SK-N-SH (cell line): ENCODE data around the gene SPSB3. TPM values are rescaled to one million over a fixed set of nuclear protein-coding genes. Genes with fewer than 3 reads are reported as not detected.

Source experiments
- CTCF ChIA-PET: fragments of 300-600, 350-600 bp; formaldehyde crosslinking; extraction: SDS; loops from one replicate; lab custom pipeline; 2021; lab: Yijun Ruan, JAX
- POLR2A ChIA-PET: fragments of 350-600 bp; sonication (Branson Sonifier 250); formaldehyde crosslinking; extraction: SDS; loops from one replicate; lab custom pipeline; 2020; ENCODE audit warnings: antibody characterized with exemption, inconsistent platforms; lab: Yijun Ruan, JAX
- DNase-seq: peaks from one replicate; pipeline ENCODE4 v3.0.0; 2012
- H2AFZ ChIP-seq: fragments of 200-600 bp; sonication (generic); 2 replicates; pipeline ENCODE4 v1.8.1; 2016; ENCODE audit warnings: antibody characterized with exemption, mild to moderate bottlenecking, low read depth
- H3F3A ChIP-seq: fragments of 200-600 bp; sonication (generic); replicated peaks from 2 replicates; pipeline ENCODE3; 2016; ENCODE audit warnings: antibody characterized with exemption, mild to moderate bottlenecking; ENCODE audit not compliant: insufficient read depth
- H3K27ac ChIP-seq, 2 experiments: fragments of 200-500 bp in 1 of 2; fragments of 200-600 bp in 1 of 2; sonication (Bioruptor generic) in 1 of 2; sonication (generic), shearing (Covaris generic) in 1 of 2; 2 replicates each; pipeline versions ENCODE4 v1.5.1 to v1.6.1; 2014 to 2016; ENCODE audit warnings: low read depth in 2 of 2, inconsistent platforms in 1 of 2, low read length in 1 of 2, mild to moderate bottlenecking in 1 of 2, mixed read lengths in 1 of 2
- H3K27me3 ChIP-seq: fragments of 200-600 bp; sonication (generic), shearing (Covaris generic); 2 replicates; pipeline ENCODE4 v1.6.1; 2016; ENCODE audit warnings: mixed run types; ENCODE audit not compliant: insufficient read depth
- H3K36me3 ChIP-seq, 2 experiments: fragments of 200-500 bp in 1 of 2; fragments of 200-600 bp in 1 of 2; sonication (Bioruptor generic) in 1 of 2; sonication (generic) in 1 of 2; replicated peaks in 1 of 2; 2 replicates each; pipeline versions ENCODE3 to v1.5.1; 2014 to 2016; ENCODE audit warnings: low read length in 1 of 2, mild to moderate bottlenecking in 1 of 2; ENCODE audit not compliant: insufficient read depth in 2 of 2, control insufficient read depth in 1 of 2
- H3K4me1 ChIP-seq, 2 experiments: fragments of 200-500 bp in 1 of 2; fragments of 200-600 bp in 1 of 2; sonication (Bioruptor generic) in 1 of 2; sonication (generic), shearing (Covaris generic) in 1 of 2; 2 replicates each; pipeline versions ENCODE4 v1.5.1 to v1.6.1; 2014 to 2016; ENCODE audit warnings: low read depth in 1 of 2, low read length in 1 of 2, mixed run types in 1 of 2; ENCODE audit not compliant: insufficient read depth in 2 of 2, control insufficient read depth in 1 of 2
- H3K4me2 ChIP-seq: fragments of 200-600 bp; sonication (generic), shearing (Covaris generic); 2 replicates; pipeline ENCODE4 v1.6.1; 2017; ENCODE audit warnings: mixed run types
- H3K4me3 ChIP-seq, 2 experiments: fragments of 200-500 bp in 1 of 2; fragments of 200-600 bp in 1 of 2; sonication (Bioruptor generic) in 1 of 2; sonication (generic), shearing (Covaris generic) in 1 of 2; 2 replicates each; pipeline versions ENCODE4 v1.5.1 to v1.8.1; 2014 to 2016; ENCODE audit warnings: low read depth in 2 of 2, inconsistent platforms in 1 of 2, low read length in 1 of 2, mild to moderate bottlenecking in 1 of 2, mixed read lengths in 1 of 2, moderate library complexity in 1 of 2
- H3K79me2 ChIP-seq: fragments of 200-600 bp; sonication (generic); 2 replicates; pipeline ENCODE4 v1.8.1; 2017; ENCODE audit warnings: mild to moderate bottlenecking; ENCODE audit not compliant: insufficient read depth
- H3K9ac ChIP-seq: fragments of 200-600 bp; sonication (generic); 2 replicates; pipeline ENCODE4 v1.6.1; 2017; ENCODE audit warnings: mixed run types
- H3K9me2 ChIP-seq: fragments of 200-600 bp; sonication (generic); 2 replicates; pipeline ENCODE4 v1.6.1; 2017; ENCODE audit warnings: mixed run types
- H3K9me3 ChIP-seq: fragments of 200-600 bp; sonication (generic); 2 replicates; pipeline ENCODE4 v1.6.1; 2017; ENCODE audit warnings: mixed run types, mild to moderate bottlenecking, moderate library complexity
- H4K20me1 ChIP-seq: fragments of 200-600 bp; sonication (generic); 2 replicates; pipeline ENCODE4 v1.6.1; 2017; ENCODE audit warnings: mild to moderate bottlenecking, mixed run types; ENCODE audit not compliant: insufficient read depth
- ELF1 ChIP-seq: IDR thresholded peaks from 2 replicates; pipeline ENCODE4 v1.4.0; 2012
- EP300 ChIP-seq, 2 experiments: IDR thresholded peaks; 2 replicates each; pipeline versions ENCODE4 v1.4.0 to v1.6.1; 2012; ENCODE audit warnings: borderline replicate concordance in 1 of 2, low read depth in 1 of 2, low read length in 1 of 2
- FOSL2 ChIP-seq: IDR thresholded peaks from 2 replicates; pipeline ENCODE4 v1.4.0; 2012; ENCODE audit warnings: low read depth, mild to moderate bottlenecking, moderate library complexity, borderline replicate concordance
- GATA2 ChIP-seq: sonication (generic); formaldehyde crosslinking; IDR thresholded peaks from 2 replicates; pipeline ENCODE4 v1.5.0; 2020; ENCODE audit warnings: mild to moderate bottlenecking, missing genetic modification reagents
- MEF2A ChIP-seq: IDR thresholded peaks from 2 replicates; pipeline ENCODE4 v1.4.0; 2012; ENCODE audit warnings: low read depth, borderline replicate concordance
- RCOR1 ChIP-seq: fragments of 150-350 bp; IDR thresholded peaks from 2 replicates; pipeline ENCODE4 v1.6.1; 2017; ENCODE audit warnings: antibody characterized with exemption, low read length
- RXRA ChIP-seq: IDR thresholded peaks from 2 replicates; pipeline ENCODE4 v1.4.0; 2012; ENCODE audit warnings: low read depth, mild to moderate bottlenecking, borderline replicate concordance
- SIN3A ChIP-seq: IDR thresholded peaks from 2 replicates; pipeline ENCODE4 v1.6.1; 2012; ENCODE audit warnings: low read depth, mild to moderate bottlenecking, low read length, moderate library complexity, borderline replicate concordance
- TCF12 ChIP-seq: IDR thresholded peaks from 2 replicates; pipeline ENCODE4 v1.4.0; 2012
- TEAD4 ChIP-seq: IDR thresholded peaks from 2 replicates; pipeline ENCODE4 v1.4.0; 2012; ENCODE audit warnings: mild to moderate bottlenecking, borderline replicate concordance; ENCODE audit not compliant: insufficient read depth
- WGBS: methylation state at CpG from one replicate; pipeline ENCODE4 v1.1.6; 2017; ENCODE audit warnings: low lambda C conversion rate; 5-methylcytosine and 5-hydroxymethylcytosine counted together
- polyA plus RNA-seq, 3 experiments: library from polyadenylated mRNA; depleted of rRNA; stranded (reverse); fragments of >200 nt; gene quantifications; 2 replicates each; pipeline ENCODE4 v1.2.3, GENCODE V29; 2012
- TF ChIP-seq, protein P1 (sequence below): IDR thresholded peaks from 2 replicates; pipeline ENCODE4; 2012
- TF ChIP-seq, protein P2 (sequence below): IDR thresholded peaks from 2 replicates; pipeline ENCODE4 v1.6.1; 2012; ENCODE audit warnings: mild to moderate bottlenecking, low read depth, low read length, moderate library complexity
- TF ChIP-seq, protein P3 (sequence below): fragments of 200-600 bp; sonication (generic); IDR thresholded peaks from 2 replicates; pipeline ENCODE4 v1.6.1; 2017; ENCODE audit warnings: antibody characterized with exemption, mild to moderate bottlenecking, moderate library complexity

SPSB3 gene
- polyA plus RNA-seq, 1 of the 3 experiments (the other 2 are of a cell fraction), result 40.6 TPM

DNA sequence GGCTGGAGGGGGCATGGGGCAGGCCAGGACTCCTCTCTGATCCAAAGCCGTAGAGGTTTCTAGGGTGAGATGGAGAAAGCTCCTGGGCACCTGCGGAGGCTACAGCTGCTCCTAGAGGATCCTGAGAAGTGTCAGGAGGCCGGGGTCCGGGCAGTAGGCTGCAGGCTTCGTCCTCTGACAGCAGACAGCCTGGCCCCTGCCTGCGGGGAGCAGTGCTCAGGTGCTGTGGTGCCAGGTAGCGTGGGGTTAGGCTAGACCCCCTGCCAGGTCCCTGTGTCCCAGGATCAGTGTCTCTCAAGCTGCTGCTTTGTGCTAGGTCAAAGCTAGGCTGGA lies 8.0 kb downstream of the SPSB3 start (continued):
- TF ChIP-seq TEAD4 (no peak), MEF2A (no peak), EP300 (IDR thresholded peaks at IDR 0.05; ENCODE audit: borderline replicate concordance in 1 of 2, low read depth in 1 of 2, low read length in 1 of 2) (no peak), SIN3A (no peak), TCF12 (no peak), RCOR1 (no peak)

DNA sequence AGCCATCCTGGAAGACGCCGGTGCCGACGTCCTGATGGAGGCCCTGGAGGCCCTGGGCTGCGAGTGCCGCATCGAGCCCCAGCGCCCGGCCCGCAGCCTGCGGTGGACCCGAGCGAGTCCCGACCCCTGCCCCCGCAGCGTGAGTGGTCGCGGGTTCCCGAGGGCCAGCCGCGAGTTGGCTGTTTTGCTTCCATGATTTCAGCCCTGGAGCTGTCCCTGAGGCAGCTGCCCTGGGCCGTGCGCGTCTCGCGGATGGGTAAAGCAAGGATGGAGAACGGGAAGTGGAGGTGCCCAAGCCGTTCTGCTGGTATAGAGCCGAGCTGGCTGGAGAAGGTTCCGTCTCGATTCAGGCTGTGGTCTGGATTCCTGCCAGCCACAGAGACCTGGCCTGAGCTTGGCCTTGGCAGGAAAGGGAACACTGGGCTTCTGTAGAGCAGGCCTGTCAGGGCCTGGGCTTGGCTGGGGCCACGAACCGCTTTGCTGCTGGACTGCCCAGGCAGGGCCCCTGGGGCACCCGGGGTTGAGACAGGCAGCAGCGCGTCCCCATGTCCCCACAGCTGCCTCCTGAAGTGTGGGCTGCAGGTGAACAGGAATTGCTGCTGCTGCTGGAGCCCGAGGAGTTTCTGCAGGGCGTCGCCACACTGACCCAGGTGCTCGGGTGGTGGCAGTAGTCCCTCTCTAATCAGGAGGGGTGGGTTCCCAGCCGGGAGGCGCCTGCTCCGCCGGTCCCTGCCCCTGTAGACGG lies 8.5 kb downstream of the SPSB3 start:
- WGBS, result 22% methylated on average over 17 of the region's 45 CpGs
- H3K4me1 ChIP-seq, result peaks cover 0 to 32% of the 10 kb centered on the region in 2 experiments; a peak in 2 of 4 replicates
- no peaks in the 10 kb centered on the region for H3K9me2 ChIP-seq
- peaks cover 11% of the 10 kb centered on the region for H3F3A ChIP-seq
- ChIA-PET CTCF (interaction anchor here (0.5 to 4.4 kb wide), 7 partner anchors 10 to 374 kb away, joined by 3 to 40 read pairs (median 3); partner anchors contain the start of genes NUBP2 and SPSB3), POLR2A (interaction anchor here (1.0 kb wide), 1 partner anchor 9 kb away, joined by 3 read pairs; the partner anchor contains the start of genes NUBP2 and SPSB3)
- peak overlapping the region; percentile 93 for H3K9ac ChIP-seq
- H3K36me3 ChIP-seq, result peaks cover 6 to 41% of the 10 kb centered on the region in 2 experiments
- H3K9me3 ChIP-seq, result no peaks in the 10 kb centered on the region
- no peak for TF ChIP-seq ELF1
- no peak for TF ChIP-seq FOSL2
- TF ChIP-seq GATA2, result no peak
- TF ChIP-seq RXRA, result no peak
- TF ChIP-seq, protein P1, sequence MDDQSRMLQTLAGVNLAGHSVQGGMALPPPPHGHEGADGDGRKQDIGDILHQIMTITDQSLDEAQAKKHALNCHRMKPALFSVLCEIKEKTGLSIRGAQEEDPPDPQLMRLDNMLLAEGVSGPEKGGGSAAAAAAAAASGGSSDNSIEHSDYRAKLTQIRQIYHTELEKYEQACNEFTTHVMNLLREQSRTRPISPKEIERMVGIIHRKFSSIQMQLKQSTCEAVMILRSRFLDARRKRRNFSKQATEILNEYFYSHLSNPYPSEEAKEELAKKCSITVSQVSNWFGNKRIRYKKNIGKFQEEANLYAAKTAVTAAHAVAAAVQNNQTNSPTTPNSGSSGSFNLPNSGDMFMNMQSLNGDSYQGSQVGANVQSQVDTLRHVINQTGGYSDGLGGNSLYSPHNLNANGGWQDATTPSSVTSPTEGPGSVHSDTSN, result no peak
- TF ChIP-seq, protein P2, sequence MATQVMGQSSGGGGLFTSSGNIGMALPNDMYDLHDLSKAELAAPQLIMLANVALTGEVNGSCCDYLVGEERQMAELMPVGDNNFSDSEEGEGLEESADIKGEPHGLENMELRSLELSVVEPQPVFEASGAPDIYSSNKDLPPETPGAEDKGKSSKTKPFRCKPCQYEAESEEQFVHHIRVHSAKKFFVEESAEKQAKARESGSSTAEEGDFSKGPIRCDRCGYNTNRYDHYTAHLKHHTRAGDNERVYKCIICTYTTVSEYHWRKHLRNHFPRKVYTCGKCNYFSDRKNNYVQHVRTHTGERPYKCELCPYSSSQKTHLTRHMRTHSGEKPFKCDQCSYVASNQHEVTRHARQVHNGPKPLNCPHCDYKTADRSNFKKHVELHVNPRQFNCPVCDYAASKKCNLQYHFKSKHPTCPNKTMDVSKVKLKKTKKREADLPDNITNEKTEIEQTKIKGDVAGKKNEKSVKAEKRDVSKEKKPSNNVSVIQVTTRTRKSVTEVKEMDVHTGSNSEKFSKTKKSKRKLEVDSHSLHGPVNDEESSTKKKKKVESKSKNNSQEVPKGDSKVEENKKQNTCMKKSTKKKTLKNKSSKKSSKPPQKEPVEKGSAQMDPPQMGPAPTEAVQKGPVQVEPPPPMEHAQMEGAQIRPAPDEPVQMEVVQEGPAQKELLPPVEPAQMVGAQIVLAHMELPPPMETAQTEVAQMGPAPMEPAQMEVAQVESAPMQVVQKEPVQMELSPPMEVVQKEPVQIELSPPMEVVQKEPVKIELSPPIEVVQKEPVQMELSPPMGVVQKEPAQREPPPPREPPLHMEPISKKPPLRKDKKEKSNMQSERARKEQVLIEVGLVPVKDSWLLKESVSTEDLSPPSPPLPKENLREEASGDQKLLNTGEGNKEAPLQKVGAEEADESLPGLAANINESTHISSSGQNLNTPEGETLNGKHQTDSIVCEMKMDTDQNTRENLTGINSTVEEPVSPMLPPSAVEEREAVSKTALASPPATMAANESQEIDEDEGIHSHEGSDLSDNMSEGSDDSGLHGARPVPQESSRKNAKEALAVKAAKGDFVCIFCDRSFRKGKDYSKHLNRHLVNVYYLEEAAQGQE, result no peak
- TF ChIP-seq, protein P3, sequence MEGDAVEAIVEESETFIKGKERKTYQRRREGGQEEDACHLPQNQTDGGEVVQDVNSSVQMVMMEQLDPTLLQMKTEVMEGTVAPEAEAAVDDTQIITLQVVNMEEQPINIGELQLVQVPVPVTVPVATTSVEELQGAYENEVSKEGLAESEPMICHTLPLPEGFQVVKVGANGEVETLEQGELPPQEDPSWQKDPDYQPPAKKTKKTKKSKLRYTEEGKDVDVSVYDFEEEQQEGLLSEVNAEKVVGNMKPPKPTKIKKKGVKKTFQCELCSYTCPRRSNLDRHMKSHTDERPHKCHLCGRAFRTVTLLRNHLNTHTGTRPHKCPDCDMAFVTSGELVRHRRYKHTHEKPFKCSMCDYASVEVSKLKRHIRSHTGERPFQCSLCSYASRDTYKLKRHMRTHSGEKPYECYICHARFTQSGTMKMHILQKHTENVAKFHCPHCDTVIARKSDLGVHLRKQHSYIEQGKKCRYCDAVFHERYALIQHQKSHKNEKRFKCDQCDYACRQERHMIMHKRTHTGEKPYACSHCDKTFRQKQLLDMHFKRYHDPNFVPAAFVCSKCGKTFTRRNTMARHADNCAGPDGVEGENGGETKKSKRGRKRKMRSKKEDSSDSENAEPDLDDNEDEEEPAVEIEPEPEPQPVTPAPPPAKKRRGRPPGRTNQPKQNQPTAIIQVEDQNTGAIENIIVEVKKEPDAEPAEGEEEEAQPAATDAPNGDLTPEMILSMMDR, result 0 out of 2 replicates have a peak, but pooled peaks have one; percentile 3
- TF ChIP-seq TEAD4, result no peak
- DNase-seq, result no peak
- H4K20me1 ChIP-seq, result peaks cover 11% of the 10 kb centered on the region; the same call in 1 of the 2 replicates
- H2AFZ ChIP-seq, result no peak overlapping the region
- H3K4me3 ChIP-seq, result peak overlapping the region; percentile 90 to 91
- no peaks in the 10 kb centered on the region for H3K27me3 ChIP-seq
- H3K27ac ChIP-seq, result peak overlapping the region; percentile 78 to 92; a peak in 3 of 4 replicates
- peak overlapping the region; percentile 95 for H3K4me2 ChIP-seq
- peaks cover 31% of the 10 kb centered on the region for H3K79me2 ChIP-seq
